22Rv1 (cell line): Measurements from ENCODE around the gene U2AF1L4.

Experiments used
- CTCF ChIP-seq: fragments of 450-650 bp; IDR thresholded peaks from 2 replicates; pipeline ENCODE4 v1.5.1; 2017; ENCODE audit warnings: mild to moderate bottlenecking
- ZFX ChIP-seq: fragments of 450-650 bp; IDR thresholded peaks from 2 replicates; pipeline ENCODE4 v1.6.1; 2017; ENCODE audit warnings: antibody characterized with exemption, borderline replicate concordance

DNA sequence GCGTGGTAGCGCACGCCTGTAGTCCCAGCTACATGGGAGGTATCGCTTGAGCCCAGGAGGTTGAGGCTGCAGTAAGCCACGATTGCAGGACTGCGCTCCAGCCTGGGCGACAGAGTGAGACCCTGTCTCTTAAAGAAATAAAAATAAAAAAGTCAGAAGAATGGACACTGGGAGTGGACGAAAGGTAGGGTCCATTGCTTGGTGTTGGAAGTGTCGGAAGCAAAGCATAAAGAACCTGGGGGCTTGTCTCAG lies 29.8 kb upstream of the U2AF1L4 start:
- no peak for TF ChIP-seq CTCF
- TF ChIP-seq ZFX, result no peak
